Fibroblast of lung (primary cell): ENCODE data around the gene A3GALT2.

ENCODE experiments used
- EZH2 ChIP-seq: IDR thresholded peaks from 2 replicates; pipeline ENCODE4 v1.5.1; 2012; ENCODE audit warnings: low read length, control low read depth, mild to moderate bottlenecking; ENCODE audit errors: missing control alignments
- TF ChIP-seq, protein P1 (sequence below), 2 donors: IDR thresholded peaks in 1 of 2; conservative IDR thresholded peaks in 1 of 2; 1 replicate in 1 of 2; 2 replicates in 1 of 2; pipeline ENCODE4 v1.5.1; 2011 to 2012; ENCODE audit warnings: low read length in 2 of 2, control low read depth in 1 of 2, inconsistent platforms in 1 of 2, low read depth in 1 of 2, mild to moderate bottlenecking in 1 of 2

DNA sequence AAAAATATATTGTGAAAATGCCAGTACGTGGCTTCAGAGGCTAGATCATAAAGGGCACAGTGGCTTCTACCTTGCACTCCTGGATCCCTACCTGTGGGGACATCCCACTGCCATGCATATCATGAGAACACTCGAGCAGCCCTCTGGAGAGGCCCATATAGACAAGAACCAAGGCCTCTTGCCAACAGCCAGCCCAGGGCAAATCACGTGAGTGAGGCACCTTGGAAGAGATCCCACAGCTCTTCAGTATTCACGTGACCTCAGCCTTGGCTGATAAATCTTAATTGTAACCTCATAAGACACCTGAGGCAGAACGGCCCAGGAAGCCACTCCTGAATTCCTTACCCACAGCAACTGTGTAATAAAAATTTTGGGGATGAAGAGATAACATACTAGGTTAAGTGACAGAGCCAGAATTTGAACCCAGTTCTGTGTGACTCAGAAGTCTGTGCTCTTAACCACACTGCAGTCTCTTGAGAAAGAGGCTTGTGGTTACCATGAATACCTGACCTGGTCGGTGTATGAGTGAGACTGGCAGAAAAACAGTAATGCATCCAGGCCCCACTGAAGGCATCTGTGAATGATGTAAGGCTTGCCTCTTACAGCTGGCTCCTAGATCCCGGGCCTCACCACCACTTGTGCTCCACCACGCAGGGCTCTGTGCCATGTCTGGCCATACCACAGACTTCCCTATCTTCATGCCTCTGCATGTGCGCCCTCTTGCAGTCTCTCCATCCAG, 6.9 kb upstream of the A3GALT2 start:
- TF ChIP-seq, protein P1, sequence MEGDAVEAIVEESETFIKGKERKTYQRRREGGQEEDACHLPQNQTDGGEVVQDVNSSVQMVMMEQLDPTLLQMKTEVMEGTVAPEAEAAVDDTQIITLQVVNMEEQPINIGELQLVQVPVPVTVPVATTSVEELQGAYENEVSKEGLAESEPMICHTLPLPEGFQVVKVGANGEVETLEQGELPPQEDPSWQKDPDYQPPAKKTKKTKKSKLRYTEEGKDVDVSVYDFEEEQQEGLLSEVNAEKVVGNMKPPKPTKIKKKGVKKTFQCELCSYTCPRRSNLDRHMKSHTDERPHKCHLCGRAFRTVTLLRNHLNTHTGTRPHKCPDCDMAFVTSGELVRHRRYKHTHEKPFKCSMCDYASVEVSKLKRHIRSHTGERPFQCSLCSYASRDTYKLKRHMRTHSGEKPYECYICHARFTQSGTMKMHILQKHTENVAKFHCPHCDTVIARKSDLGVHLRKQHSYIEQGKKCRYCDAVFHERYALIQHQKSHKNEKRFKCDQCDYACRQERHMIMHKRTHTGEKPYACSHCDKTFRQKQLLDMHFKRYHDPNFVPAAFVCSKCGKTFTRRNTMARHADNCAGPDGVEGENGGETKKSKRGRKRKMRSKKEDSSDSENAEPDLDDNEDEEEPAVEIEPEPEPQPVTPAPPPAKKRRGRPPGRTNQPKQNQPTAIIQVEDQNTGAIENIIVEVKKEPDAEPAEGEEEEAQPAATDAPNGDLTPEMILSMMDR (conservative IDR thresholded peaks at IDR 0.05 in 1 of 2, IDR thresholded peaks at IDR 0.05 in 1 of 2; ENCODE audit: low read depth in 1 of 2, low read length in 2 of 2): peak in 1 of 2 donors; percentile 13
- no peak for TF ChIP-seq EZH2
